ENCODE results near the gene NCAPG.

DNA sequence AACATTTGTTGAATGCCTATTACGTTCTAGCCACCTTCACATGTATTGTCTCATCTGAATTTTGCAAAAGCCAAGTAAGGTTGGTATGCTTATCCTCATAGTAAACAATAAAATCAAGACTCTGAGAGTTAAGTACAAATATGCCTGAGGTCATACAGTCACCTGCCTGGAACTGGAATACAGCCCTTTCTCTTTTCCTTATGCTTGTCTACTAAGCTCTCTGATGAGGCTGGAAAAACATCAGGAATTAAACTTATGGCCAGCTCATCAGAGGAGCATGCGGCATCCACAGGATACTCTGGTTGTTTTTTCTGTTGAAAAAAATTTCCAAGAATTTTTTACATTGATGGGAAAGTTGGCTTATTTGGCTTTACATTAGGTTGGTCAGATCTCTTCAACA, 35.5 kb downstream of the NCAPG start:
- TF ChIP-seq POLR2AphosphoS5 (IDR thresholded peaks at IDR 0.05; ENCODE audit: low read depth, low read length): no peak
- TF ChIP-seq SIN3A (IDR thresholded peaks at IDR 0.05; ENCODE audit: borderline replicate concordance, insufficient read depth, low read length): no peak
- TF ChIP-seq, protein P1, sequence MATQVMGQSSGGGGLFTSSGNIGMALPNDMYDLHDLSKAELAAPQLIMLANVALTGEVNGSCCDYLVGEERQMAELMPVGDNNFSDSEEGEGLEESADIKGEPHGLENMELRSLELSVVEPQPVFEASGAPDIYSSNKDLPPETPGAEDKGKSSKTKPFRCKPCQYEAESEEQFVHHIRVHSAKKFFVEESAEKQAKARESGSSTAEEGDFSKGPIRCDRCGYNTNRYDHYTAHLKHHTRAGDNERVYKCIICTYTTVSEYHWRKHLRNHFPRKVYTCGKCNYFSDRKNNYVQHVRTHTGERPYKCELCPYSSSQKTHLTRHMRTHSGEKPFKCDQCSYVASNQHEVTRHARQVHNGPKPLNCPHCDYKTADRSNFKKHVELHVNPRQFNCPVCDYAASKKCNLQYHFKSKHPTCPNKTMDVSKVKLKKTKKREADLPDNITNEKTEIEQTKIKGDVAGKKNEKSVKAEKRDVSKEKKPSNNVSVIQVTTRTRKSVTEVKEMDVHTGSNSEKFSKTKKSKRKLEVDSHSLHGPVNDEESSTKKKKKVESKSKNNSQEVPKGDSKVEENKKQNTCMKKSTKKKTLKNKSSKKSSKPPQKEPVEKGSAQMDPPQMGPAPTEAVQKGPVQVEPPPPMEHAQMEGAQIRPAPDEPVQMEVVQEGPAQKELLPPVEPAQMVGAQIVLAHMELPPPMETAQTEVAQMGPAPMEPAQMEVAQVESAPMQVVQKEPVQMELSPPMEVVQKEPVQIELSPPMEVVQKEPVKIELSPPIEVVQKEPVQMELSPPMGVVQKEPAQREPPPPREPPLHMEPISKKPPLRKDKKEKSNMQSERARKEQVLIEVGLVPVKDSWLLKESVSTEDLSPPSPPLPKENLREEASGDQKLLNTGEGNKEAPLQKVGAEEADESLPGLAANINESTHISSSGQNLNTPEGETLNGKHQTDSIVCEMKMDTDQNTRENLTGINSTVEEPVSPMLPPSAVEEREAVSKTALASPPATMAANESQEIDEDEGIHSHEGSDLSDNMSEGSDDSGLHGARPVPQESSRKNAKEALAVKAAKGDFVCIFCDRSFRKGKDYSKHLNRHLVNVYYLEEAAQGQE (IDR thresholded peaks at IDR 0.05; ENCODE audit: insufficient read depth in 1 of 2, low read depth in 2 of 2, low read length in 2 of 2): no peak
